Measurements from ENCODE around the gene PARG.

PARG gene

DNA sequence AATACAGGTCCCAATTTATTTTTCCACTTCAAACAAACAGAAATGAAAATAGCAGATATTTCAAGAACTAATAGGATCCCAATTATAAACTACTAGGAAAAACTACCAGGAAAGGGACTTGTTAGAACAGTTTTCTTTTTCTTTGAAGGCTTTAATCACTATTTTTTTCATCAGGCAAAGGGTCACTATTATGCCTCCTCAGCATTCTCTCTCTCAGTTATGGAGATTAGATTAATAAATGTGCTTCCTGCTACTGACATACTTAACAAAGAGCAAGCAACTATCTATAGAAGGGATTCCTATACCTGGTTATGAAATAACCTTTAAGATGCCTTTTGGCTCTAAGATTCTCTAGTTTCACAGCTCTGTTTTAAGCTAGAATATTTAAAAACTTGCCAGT is 108.7 kb downstream of the PARG start:
- TF ChIP-seq GABPA (IDR thresholded peaks at IDR 0.05; ENCODE audit: low read depth) = no peak
- Histone ChIP-seq H3K27ac (replicated peaks) (no peak overlapping the region), H3K4me3 (replicated peaks; ENCODE audit: insufficient read depth, low read length) (no peak overlapping the region), H3K27me3 (ENCODE audit: insufficient read depth, poor library complexity, severe bottlenecking) (no peaks in the 10 kb centered on the region)
- DNase-seq (ENCODE audit: low read depth in 1 of 2, low spot score in 1 of 2) = no peak

DNA sequence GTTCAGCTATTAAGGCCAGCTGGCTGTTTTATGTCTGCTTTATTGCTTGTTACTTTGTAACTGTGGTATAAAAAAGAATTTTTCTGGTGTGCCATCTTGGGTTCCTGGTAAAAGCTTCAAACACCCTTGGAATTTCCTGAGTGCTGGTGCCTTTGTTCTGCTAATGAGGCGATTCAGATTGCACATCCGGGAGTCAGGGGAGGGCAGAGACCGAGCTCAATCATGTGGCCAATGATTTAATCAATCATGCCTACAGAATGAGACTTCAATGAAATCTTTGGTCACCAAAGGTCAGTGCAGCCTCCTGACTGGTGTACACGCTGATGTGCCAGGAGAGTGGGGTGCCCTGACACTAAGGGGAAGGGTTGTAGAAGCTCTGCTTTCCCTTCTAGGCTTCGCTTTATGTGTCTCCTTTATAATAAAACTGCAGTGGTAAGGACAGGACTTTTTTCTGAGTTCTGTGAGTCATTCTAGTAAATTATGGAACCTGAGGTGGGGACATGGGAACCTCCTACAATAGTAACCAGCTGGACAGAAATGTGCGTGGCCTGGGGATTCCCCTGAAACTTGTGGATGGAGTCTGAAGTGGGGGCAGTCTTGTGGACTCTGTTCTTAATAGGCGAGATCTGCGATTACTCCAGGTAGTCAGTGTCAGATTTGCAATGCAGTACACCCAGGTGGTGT is 110.3 kb downstream of the PARG start:
- TF ChIP-seq, protein P1, sequence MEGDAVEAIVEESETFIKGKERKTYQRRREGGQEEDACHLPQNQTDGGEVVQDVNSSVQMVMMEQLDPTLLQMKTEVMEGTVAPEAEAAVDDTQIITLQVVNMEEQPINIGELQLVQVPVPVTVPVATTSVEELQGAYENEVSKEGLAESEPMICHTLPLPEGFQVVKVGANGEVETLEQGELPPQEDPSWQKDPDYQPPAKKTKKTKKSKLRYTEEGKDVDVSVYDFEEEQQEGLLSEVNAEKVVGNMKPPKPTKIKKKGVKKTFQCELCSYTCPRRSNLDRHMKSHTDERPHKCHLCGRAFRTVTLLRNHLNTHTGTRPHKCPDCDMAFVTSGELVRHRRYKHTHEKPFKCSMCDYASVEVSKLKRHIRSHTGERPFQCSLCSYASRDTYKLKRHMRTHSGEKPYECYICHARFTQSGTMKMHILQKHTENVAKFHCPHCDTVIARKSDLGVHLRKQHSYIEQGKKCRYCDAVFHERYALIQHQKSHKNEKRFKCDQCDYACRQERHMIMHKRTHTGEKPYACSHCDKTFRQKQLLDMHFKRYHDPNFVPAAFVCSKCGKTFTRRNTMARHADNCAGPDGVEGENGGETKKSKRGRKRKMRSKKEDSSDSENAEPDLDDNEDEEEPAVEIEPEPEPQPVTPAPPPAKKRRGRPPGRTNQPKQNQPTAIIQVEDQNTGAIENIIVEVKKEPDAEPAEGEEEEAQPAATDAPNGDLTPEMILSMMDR (IDR thresholded peaks at IDR 0.05; ENCODE audit: insufficient read depth, low read length) = no peak
- TF ChIP-seq SPI1 (IDR thresholded peaks at IDR 0.05; ENCODE audit: borderline replicate concordance, low read depth) (no peak), POLR2AphosphoS5 (IDR thresholded peaks at IDR 0.05; ENCODE audit: low read depth) (no peak), GABPA (IDR thresholded peaks at IDR 0.05; ENCODE audit: low read depth) (no peak)
- TF ChIP-seq, protein P2, sequence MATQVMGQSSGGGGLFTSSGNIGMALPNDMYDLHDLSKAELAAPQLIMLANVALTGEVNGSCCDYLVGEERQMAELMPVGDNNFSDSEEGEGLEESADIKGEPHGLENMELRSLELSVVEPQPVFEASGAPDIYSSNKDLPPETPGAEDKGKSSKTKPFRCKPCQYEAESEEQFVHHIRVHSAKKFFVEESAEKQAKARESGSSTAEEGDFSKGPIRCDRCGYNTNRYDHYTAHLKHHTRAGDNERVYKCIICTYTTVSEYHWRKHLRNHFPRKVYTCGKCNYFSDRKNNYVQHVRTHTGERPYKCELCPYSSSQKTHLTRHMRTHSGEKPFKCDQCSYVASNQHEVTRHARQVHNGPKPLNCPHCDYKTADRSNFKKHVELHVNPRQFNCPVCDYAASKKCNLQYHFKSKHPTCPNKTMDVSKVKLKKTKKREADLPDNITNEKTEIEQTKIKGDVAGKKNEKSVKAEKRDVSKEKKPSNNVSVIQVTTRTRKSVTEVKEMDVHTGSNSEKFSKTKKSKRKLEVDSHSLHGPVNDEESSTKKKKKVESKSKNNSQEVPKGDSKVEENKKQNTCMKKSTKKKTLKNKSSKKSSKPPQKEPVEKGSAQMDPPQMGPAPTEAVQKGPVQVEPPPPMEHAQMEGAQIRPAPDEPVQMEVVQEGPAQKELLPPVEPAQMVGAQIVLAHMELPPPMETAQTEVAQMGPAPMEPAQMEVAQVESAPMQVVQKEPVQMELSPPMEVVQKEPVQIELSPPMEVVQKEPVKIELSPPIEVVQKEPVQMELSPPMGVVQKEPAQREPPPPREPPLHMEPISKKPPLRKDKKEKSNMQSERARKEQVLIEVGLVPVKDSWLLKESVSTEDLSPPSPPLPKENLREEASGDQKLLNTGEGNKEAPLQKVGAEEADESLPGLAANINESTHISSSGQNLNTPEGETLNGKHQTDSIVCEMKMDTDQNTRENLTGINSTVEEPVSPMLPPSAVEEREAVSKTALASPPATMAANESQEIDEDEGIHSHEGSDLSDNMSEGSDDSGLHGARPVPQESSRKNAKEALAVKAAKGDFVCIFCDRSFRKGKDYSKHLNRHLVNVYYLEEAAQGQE (IDR thresholded peaks at IDR 0.05; ENCODE audit: insufficient replicate concordance, low read depth) = no peak
- Histone ChIP-seq H3K4me3 (replicated peaks; ENCODE audit: insufficient read depth, low read length) (no peak overlapping the region), H3K27ac (replicated peaks) (no peak overlapping the region), H3K27me3 (ENCODE audit: insufficient read depth, poor library complexity, severe bottlenecking) (no peaks in the 10 kb centered on the region)
- DNase-seq (ENCODE audit: low read depth in 1 of 2, low spot score in 1 of 2) = no peak

DNA sequence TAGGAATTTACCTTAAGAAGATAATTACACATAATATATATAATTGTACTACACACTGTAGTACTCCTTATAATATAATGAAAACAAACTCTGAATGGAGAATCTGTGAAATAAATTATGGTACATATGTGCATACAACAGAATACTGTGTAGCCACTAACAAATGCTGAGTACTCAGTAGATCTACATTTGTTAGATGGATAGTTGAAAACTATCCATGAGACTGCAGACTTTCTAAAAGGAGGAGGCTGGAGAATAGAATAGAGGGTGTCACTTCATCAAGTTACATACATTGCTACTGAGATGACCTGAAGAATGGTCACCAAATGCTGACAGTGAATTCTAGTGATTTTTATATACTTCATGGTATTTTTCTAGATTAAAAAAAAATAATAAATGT is 111.0 kb downstream of the PARG start:
- H3K27ac ChIP-seq (replicated peaks) = no peak overlapping the region
- TF ChIP-seq POLR2AphosphoS5 (IDR thresholded peaks at IDR 0.05; ENCODE audit: low read depth) (no peak), GABPA (IDR thresholded peaks at IDR 0.05; ENCODE audit: low read depth) (no peak), SPI1 (IDR thresholded peaks at IDR 0.05; ENCODE audit: borderline replicate concordance, low read depth) (no peak)
- TF ChIP-seq, protein P1 (IDR thresholded peaks at IDR 0.05; ENCODE audit: insufficient read depth, low read length) = no peak
- TF ChIP-seq, protein P2 (IDR thresholded peaks at IDR 0.05; ENCODE audit: insufficient replicate concordance, low read depth) = no peak
- no peaks in the 10 kb centered on the region for H3K27me3 ChIP-seq (ENCODE audit: insufficient read depth, poor library complexity, severe bottlenecking)
- no peak for DNase-seq (ENCODE audit: low read depth in 1 of 2, low spot score in 1 of 2)
- no peak overlapping the region for H3K4me3 ChIP-seq (replicated peaks; ENCODE audit: insufficient read depth, low read length)

DNA sequence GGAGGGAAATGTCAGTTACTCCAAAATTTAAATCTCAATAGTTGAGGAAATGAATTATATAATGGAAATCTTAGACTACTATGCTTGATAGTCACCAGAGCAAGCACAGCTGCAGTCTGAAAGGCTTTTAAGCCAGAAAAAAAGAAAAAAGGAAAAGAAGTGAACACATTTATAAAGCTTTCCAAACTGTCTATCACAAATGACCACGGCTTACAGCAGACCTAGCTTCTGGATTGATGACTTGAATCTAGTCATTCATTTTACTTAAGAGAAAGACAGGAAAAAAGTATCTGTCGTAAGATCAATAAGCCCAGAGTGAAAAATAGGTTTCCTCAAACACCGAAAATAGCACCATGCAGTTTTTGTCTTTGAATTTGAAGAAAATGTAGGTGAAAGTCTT is 111.8 kb downstream of the PARG start:
- no peaks in the 10 kb centered on the region for H3K27me3 ChIP-seq (ENCODE audit: insufficient read depth, poor library complexity, severe bottlenecking)
- DNase-seq (ENCODE audit: low read depth in 1 of 2, low spot score in 1 of 2) = no peak
- H3K4me3 ChIP-seq (replicated peaks; ENCODE audit: insufficient read depth, low read length) = no peak overlapping the region
- TF ChIP-seq SPI1 (IDR thresholded peaks at IDR 0.05; ENCODE audit: borderline replicate concordance, low read depth) = no peak
- TF ChIP-seq, protein P1 (IDR thresholded peaks at IDR 0.05; ENCODE audit: insufficient read depth, low read length) = no peak
- no peak for TF ChIP-seq GABPA (IDR thresholded peaks at IDR 0.05; ENCODE audit: low read depth)
- H3K27ac ChIP-seq (replicated peaks) = no peak overlapping the region

All from HL-60 (cell line).